Hepatocyte (in vitro differentiated cells): ENCODE data around the gene ZMYND12. TPM values are rescaled to one million over a fixed set of nuclear protein-coding genes. Genes with fewer than 3 reads are reported as not detected.

ENCODE experiments used
- DNase-seq: peaks from one replicate; pipeline ENCODE4 v3.0.0-alpha.2; 2016; ENCODE audit warnings: low spot score
- H2AFZ ChIP-seq: fragments of 200-600 bp; sonication (generic); 2 replicates; pipeline ENCODE4 v1.6.0; 2016; ENCODE audit warnings: antibody characterized with exemption, mild to moderate bottlenecking
- H3K27ac ChIP-seq: fragments of 200-600 bp; sonication (generic); 2 replicates; pipeline ENCODE4 v1.5.1; 2016; ENCODE audit warnings: mild to moderate bottlenecking
- H3K27me3 ChIP-seq: fragments of 200-600 bp; sonication (generic); 2 replicates; pipeline ENCODE4 v1.6.1; 2016
- H3K36me3 ChIP-seq: fragments of 200-600 bp; sonication (generic); replicated peaks from 2 replicates; pipeline ENCODE4 v1.5.1; 2016; ENCODE audit warnings: low read depth; ENCODE audit not compliant: insufficient read depth
- H3K4me1 ChIP-seq: fragments of 200-600 bp; sonication (generic); 2 replicates; pipeline ENCODE4 v1.5.1; 2016; ENCODE audit warnings: mild to moderate bottlenecking, moderate library complexity; ENCODE audit not compliant: insufficient read depth
- H3K4me2 ChIP-seq: fragments of 200-600 bp; sonication (generic); 2 replicates; pipeline ENCODE4 v1.6.0; 2016
- H3K4me3 ChIP-seq: fragments of 200-600 bp; sonication (generic); 2 replicates; pipeline ENCODE4 v1.5.1; 2016; ENCODE audit warnings: mild to moderate bottlenecking
- H3K79me2 ChIP-seq: fragments of 200-600 bp; sonication (generic); 2 replicates; pipeline ENCODE4 v1.6.0; 2017; ENCODE audit warnings: mild to moderate bottlenecking
- H3K9me2 ChIP-seq: fragments of 200-600 bp; sonication (generic); replicated peaks from 2 replicates; pipeline ENCODE4 v1.6.0; 2017; ENCODE audit warnings: mild to moderate bottlenecking; ENCODE audit not compliant: insufficient read depth
- H3K9me3 ChIP-seq: fragments of 200-600 bp; sonication (generic); 2 replicates; pipeline ENCODE4 v1.5.1; 2016; ENCODE audit warnings: low read depth, mild to moderate bottlenecking
- H4K20me1 ChIP-seq: fragments of 200-600 bp; sonication (generic); 2 replicates; pipeline ENCODE4 v1.6.0; 2016; ENCODE audit warnings: mild to moderate bottlenecking; ENCODE audit not compliant: insufficient read depth, poor library complexity, severe bottlenecking
- CTCF ChIP-seq: fragments of 200-600 bp; sonication (generic); IDR thresholded peaks from 2 replicates; pipeline ENCODE4 v1.5.1; 2016; ENCODE audit warnings: antibody characterized with exemption, mild to moderate bottlenecking; ENCODE audit not compliant: poor library complexity
- EZH2 ChIP-seq: fragments of 200-600 bp; sonication (generic); IDR thresholded peaks from 2 replicates; pipeline ENCODE4 v1.6.1; 2016; ENCODE audit warnings: antibody characterized with exemption, mild to moderate bottlenecking, borderline replicate concordance
- EZH2phosphoT487 ChIP-seq: fragments of 200-600 bp; sonication (generic); IDR thresholded peaks from one replicate; pipeline ENCODE4 v1.6.1; 2018; ENCODE audit warnings: antibody characterized with exemption, mild to moderate bottlenecking, low read depth, moderate library complexity; ENCODE audit not compliant: unreplicated experiment, severe bottlenecking
- WGBS: methylation state at CpG from one replicate; pipeline ENCODE4 v1.1.6; 2016; ENCODE audit warnings: low lambda C conversion rate; ENCODE audit errors: missing lambda C conversion rate; 5-methylcytosine and 5-hydroxymethylcytosine counted together
- polyA plus RNA-seq: library from polyadenylated mRNA; unstranded; fragments of >200 nt; fragmentation: Nextera tagmentation; extraction: Ambion mirVana; gene quantifications from 2 replicates; pipeline ENCODE4 v1.2.1, GENCODE V29; 2016
- total RNA-seq: library from RNA; depleted of rRNA; stranded (reverse); fragments of >200 nt; gene quantifications from 2 replicates; pipeline ENCODE4 v1.2.3, GENCODE V29; 2014

ZMYND12 gene
- total and polyA plus RNA-seq, 2 experiments from 2014 or later: 0.57 to 0.87 TPM

GRCh38 chr1:42414551-42415496, 41.0 kb downstream of the ZMYND12 start:
- H3K79me2 ChIP-seq: no peaks in the 10 kb centered on the region
- no peak overlapping the region for H3K27ac ChIP-seq
- no peak overlapping the region for H2AFZ ChIP-seq
- no peak for DNase-seq
- no peaks in the 10 kb centered on the region for H4K20me1 ChIP-seq
- no peaks in the 10 kb centered on the region for H3K9me3 ChIP-seq
- no peaks in the 10 kb centered on the region for H3K9me2 ChIP-seq
- H3K4me2 ChIP-seq: no peak overlapping the region
- no peaks in the 10 kb centered on the region for H3K36me3 ChIP-seq
- H3K4me3 ChIP-seq: no peak overlapping the region
- no peak for TF ChIP-seq EZH2phosphoT487
- no peak for TF ChIP-seq CTCF
- no peak for TF ChIP-seq EZH2
- H3K4me1 ChIP-seq: no peaks in the 10 kb centered on the region
- H3K27me3 ChIP-seq: no peaks in the 10 kb centered on the region
- 85% methylated on average over 17 of the region's 17 CpGs for WGBS

GRCh38 chr1:42403880-42404400, 51.9 kb downstream of the ZMYND12 start:
- H2AFZ ChIP-seq: no peak overlapping the region
- H3K4me1 ChIP-seq: no peaks in the 10 kb centered on the region
- H3K79me2 ChIP-seq: no peaks in the 10 kb centered on the region
- DNase-seq: no peak
- no peaks in the 10 kb centered on the region for H3K27me3 ChIP-seq
- H3K36me3 ChIP-seq: no peaks in the 10 kb centered on the region
- no peaks in the 10 kb centered on the region for H3K9me2 ChIP-seq
- H3K4me2 ChIP-seq: no peak overlapping the region
- H4K20me1 ChIP-seq: no peaks in the 10 kb centered on the region
- TF ChIP-seq EZH2: no peak
- no peak for TF ChIP-seq CTCF
- H3K9me3 ChIP-seq: no peaks in the 10 kb centered on the region
- 94% methylated on average over 1 of the region's 1 CpG for WGBS
- no peak overlapping the region for H3K27ac ChIP-seq
- no peak overlapping the region for H3K4me3 ChIP-seq

GRCh38 chr1:42399315-42400100, 56.3 kb downstream of the ZMYND12 start:
- H3K27ac ChIP-seq: no peak overlapping the region
- WGBS: 91% methylated on average over 10 of the region's 10 CpGs
- H3K9me2 ChIP-seq: no peaks in the 10 kb centered on the region
- TF ChIP-seq EZH2phosphoT487 (no peak), EZH2 (no peak), CTCF (no peak)
- no peak overlapping the region for H2AFZ ChIP-seq
- H3K9me3 ChIP-seq: no peaks in the 10 kb centered on the region
- H3K36me3 ChIP-seq: no peaks in the 10 kb centered on the region
- no peaks in the 10 kb centered on the region for H3K27me3 ChIP-seq
- no peak overlapping the region for H3K4me2 ChIP-seq
- H3K79me2 ChIP-seq: no peaks in the 10 kb centered on the region
- no peak for DNase-seq
- no peaks in the 10 kb centered on the region for H3K4me1 ChIP-seq
- H3K4me3 ChIP-seq: no peak overlapping the region
- H4K20me1 ChIP-seq: no peaks in the 10 kb centered on the region
